Activated CD4-positive, alpha-beta T cell treated with anti-CD3 and anti-CD28 coated beads, Interleukin-2, Interleukin-4, amounts not matched to agents 100 ng/mL and 50 ng/mL, durations not matched to agents 16 hours and 8 hours (primary cell): Measurements from ENCODE around the gene COL5A2.

ENCODE experiments used
- DNase-seq: peaks from one replicate; pipeline ENCODE4 v3.0.0-alpha.2; 2020; ENCODE audit warnings: low spot score

The COL5A2 gene

DNA sequence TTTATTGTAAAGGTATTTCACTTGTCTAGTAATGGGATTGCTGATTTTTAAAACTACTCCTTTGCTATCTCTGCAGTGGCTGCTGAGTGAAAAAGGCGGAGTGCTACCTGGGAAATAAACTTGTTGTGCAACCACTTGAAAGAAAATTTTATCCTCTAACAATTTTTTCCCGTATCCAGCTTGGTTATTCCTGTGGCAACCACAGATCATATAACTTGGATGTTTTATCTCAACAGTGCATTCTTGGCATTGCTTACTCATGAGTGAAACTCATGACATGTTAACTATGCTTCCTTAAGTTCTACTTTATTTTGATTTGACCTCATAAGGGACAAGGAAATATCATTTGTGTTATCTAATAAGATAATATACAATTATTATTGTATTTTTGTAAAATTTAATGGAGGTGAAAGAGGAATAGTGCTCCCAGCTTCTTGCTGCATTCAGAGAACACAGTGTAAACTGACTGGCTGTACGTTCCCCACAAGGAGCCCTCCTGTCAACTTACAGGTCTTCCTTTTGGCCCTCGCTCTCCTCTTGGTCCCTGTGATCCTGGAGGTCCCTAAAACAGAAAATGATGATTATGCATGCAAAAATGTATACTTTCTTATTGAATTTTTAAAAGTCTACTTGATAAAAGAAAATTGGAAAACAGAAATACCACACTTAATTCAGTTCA lies 82.7 kb downstream of the COL5A2 start:
- DNase-seq = no peak

- DNase-seq = no peak
Measured at GRCh38 chr2:189095101-189095500, 84.5 kb downstream of the COL5A2 start.

DNA sequence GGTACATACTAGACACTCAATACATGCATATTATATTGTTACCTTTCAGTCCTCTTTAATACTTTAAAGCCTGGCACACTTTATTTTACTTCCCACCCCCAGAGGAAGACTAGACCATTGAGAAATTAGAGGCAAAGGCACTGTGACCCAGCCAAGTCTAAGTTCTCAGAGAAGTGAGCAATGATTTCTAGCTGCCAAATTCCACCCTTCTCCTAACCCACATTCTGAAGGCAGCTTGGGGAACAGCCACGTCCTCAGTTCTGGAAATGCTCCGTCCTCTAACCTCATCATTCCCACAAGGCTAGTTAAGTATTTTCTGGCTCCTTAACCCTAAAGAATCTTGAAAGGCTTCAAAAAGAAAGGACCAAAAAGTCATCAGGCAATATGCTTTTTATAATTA lies 86.6 kb downstream of the COL5A2 start:
- DNase-seq = no peak

GRCh38 chr2:189091253-189091652 lies 88.3 kb downstream of the COL5A2 start:
- DNase-seq = no peak

GRCh38 chr2:189088591-189089205 lies 90.9 kb downstream of the COL5A2 start:
- no peak for DNase-seq

DNA sequence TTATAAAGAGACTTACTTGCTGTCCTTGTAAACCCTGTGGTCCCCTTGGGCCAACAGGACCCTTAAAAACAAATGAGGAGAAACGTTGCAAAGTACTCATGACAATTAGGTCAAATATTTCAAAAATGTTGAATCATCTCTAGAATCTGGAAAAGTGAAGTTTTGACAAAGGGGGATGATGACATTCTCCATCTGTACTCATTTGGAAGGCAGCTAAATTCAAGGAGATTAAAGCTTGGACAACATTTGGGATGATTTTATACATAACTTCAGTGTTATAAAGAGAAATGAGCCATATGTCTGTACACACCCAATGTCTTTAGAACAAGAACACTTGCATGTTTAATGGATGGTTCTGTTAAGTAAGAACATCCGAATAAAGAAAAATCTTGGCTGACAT lies 92.9 kb downstream of the COL5A2 start:
- no peak for DNase-seq

- DNase-seq = no peak
Measured at GRCh38 chr2:189086250-189086649, 93.3 kb downstream of the COL5A2 start.

DNA sequence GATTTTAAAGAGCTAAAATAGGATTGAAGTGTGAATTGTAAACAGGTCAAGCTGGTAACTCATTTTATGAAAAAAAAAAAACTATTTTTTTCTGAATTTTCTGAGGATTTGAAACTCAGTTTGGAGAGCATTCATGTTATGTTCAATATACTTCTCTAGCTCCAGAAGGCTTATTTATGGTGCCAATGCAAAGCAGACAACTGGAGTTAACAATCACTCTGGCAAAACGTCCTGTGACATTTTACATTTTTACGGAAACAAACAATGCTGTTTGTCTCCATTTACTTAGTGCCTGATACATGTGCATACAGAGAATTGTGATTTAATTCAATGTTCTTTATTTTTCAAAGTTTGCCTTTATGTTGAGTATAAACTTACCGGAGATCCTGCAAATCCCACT lies 96.0 kb downstream of the COL5A2 start:
- no peak for DNase-seq

- no peak for DNase-seq
Measured at GRCh38 chr2:189083106-189083505, 96.5 kb downstream of the COL5A2 start.

- no peak for DNase-seq
Measured at GRCh38 chr2:189082376-189082975, 97.1 kb downstream of the COL5A2 start.

GRCh38 chr2:189076572-189076971 lies 103.0 kb downstream of the COL5A2 start:
- no peak for DNase-seq

DNA sequence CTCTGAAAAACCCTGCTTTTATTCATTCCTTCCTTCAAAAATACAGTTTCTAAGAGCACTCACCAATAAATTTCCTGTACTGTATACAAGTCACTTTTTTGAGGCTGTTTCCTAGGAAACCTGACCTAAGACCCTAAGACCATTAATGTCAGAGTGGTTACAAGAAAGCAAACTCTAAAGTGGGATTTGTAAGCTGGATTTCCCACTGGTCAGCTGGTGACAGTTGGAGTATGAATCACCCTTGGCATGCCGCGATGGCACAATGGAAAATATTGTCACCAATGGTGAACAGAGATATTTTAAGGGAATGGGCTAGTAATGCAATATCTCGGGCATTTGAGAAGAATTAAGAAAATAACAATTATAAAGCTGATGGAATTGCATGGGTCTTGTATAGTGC lies 103.4 kb downstream of the COL5A2 start:
- DNase-seq = no peak

DNA sequence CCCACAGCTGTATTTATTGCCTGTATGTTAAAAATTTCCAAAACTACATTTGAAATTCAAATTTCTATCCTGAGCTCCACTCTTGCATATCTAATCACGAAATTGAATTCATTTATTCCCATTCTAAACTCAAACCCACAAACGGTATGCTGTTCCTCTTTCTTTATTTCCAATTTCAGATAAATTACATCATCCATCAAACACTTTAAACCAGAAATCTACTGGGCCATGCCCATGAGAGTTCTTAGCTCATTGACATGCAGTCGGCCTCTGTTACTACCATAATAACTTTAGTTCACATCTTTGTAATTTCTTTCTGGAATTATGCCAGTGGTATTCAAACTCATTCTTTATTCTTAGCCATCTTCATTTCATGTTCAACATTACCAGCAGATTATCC lies 105.1 kb downstream of the COL5A2 start:
- no peak for DNase-seq

- DNase-seq = no peak
Measured at GRCh38 chr2:189072036-189072435, 107.5 kb downstream of the COL5A2 start.

DNA sequence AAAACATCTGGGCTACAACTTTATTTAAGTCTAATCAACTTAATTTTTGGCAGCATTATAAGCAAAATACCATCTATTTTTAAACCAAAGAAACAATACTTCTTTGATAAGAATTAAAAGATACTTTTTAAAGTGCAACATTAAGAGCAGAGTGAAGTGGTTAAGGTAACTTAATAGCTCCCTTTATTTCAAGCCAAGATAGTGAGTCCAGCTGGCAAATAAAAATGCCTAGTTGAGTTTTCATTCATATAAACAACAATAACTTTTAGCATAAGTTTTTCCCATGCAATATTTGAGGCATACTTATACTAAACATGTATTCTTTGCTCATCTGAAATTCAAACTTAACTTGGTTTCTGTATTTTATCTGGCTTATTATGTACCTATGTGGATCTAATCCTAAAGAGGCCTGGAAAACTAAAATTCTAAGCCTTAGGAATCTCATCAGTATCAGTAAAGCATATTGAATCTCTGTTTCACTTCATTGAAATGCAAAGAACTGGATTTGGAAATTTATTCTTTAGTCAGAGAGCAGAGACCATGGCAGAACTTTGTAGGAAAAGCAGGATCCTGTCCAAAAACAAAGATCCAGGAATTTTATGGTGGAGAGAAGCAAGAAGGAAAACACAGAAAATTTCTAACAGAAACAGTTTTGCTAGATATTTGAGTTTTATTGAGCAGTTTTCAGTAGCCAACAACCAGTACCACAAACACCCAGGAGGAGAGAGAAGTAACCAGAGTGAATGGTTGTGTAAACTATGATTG lies 109.5 kb downstream of the COL5A2 start:
- DNase-seq = no peak

DNA sequence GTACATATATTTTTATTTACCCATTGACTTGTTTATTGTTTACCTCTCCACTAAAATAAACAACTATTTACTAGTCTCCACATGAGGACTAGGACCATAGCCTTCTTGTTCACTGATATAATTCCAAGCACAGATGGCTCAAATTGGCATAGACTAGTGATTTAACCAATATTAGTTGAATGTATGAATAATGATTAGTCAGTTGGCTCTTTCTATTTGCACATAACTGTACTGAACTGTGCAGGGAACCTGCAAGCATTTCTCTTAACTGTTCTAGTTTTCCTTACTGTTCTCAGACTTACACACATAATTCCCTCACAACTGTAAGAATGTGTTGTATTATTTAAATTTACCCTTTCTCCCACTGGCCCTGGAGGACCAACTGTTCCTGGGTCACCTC lies 113.5 kb downstream of the COL5A2 start:
- no peak for DNase-seq

GRCh38 chr2:189060096-189060642 lies 119.4 kb downstream of the COL5A2 start:
- no peak for DNase-seq

DNA sequence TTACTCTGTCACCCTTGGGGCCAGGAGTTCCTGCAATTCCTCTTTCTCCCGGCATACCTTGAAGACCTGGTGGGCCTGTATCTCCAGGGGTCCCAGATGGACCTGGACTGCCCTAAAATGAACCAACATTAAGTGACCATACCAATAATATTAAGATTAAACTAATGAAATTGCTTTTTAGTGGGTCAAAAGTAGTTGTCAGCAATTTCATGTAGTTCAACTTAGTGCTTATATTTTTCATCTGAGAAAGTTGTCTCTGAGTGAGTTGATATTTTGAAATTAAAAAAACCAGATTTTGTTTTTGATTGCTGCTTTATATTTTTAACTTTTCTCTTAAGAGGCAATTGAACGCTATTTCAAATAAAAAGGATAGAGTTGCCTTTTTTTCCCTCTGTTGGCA lies 122.2 kb downstream of the COL5A2 start:
- DNase-seq = no peak

- DNase-seq = no peak
Measured at GRCh38 chr2:189056200-189057106, 123.1 kb downstream of the COL5A2 start.

DNA sequence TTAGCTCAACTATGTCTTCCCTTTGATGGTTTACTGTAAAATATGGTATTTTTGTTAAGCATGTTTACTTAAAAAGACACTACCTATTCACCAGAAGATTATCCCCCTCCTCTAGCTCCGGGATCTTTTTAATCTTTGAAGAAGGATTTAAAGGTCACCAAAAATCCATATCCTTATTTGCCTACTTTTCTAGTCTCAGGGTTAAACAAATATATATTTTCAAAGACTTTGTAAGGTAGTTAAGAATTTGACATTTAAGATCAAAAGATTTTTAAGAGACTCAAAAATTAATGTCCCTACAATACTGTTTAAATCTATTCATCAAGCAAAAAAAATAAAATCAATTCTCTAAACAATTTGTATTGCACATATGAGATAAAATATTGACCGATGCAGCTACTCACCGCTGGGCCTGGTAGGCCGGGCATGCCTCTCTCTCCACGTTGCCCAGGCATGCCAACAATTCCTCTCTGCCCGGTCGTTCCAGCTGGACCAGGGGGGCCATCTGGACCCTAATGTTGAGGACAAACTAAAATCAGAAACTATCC lies 129.3 kb downstream of the COL5A2 start:
- DNase-seq = no peak

- DNase-seq = no peak
Measured at GRCh38 chr2:189049709-189050164, 129.8 kb downstream of the COL5A2 start.
